HG03108 (cell line): ENCODE results near the gene SUGCT.

ENCODE experiments used
- ATAC-seq: cut with Tn5 transposase; IDR thresholded peaks from one replicate; pipeline ENCODE4 v1.9.1; 2021; ENCODE audit warnings: moderate library complexity; ENCODE audit not compliant: unreplicated experiment

The SUGCT gene

DNA sequence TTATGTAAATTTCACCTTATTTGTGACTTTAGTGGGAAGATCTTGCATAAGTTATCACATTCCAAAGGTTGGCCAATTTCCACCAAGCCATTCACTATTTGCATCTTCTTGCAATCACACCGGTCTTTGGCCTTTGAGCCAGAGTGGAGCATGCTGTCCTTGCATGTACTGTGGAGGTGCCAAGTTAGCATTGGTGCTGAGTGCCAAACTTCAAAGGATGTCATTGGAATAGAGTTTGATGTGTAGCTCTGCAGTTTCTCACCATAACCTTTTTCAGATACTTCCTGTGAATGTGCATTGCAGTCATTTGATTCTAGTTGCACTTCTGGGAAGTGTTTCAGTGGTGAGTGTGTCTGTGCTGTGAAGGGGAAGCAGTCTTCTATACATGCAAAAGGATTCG lies 620.6 kb downstream of the SUGCT start:
- ATAC-seq: no peak

DNA sequence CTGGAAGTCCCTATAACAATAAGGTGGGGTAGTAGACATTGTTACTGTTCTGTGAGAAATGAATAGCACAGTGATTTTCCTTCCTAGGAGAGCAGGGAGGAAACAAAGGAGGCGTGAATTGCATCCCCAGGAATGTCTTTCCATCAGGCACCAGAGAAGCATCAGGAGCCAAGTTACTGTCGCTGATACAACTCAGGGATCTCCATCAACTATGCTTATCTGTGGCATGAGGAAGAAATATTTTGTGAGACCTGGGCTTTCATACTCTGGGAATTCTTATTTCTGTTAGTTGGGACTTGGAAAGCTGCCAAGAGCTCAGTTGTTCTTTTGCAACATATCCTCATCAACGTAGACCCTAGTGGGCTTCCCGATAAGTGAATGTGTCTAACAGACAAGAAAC lies 622.3 kb downstream of the SUGCT start:
- ATAC-seq: no peak

DNA sequence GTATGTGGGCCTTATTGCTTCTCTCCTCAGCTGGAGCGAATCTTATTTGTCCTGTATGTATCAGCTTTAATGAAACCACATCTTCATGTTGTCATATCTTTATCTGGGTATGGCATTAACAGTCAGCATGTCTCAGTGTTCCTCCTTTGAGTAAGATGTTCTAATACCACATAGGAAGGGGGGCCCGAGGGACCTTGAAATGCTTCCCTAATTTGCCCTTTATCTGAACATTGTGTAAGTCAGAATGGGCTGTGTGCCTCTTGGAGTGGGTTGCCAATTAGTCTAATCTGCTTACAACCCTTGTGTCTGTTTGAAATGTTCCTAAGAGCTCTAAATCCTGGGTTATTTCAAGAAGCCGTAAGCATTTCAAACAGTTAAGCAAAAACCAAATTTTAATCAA lies 623.8 kb downstream of the SUGCT start:
- ATAC-seq: no peak

DNA sequence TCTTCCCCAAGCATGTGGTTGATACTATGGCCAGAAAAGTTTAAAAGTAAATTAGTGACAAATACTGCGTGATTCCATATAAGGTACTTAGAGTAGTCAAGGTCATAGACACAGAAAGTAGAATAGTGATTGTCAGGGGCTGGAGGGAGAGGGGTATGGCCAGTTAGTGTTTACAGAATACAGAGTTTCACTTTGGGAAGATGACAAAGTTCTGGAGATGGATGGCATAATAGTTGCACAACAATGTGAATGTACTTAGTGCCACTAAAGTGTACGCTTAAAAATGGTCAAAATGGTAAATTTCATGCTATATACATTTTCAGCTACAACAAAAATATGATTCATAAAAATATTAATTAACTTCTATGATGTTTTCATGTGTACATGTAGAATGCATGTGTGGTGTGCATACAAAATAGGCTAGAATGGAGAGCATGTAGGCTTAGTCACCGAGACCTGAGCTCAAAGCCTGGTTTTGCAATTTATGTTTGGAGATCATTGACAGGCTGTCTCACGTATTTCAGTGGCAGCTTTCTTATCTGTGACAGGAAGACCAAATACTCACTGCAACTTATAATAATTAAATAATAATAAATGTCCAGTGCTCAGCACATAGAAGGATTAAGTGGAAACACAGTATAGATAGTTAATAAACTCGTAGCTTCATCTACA lies 625.6 kb downstream of the SUGCT start:
- ATAC-seq: no peak

DNA sequence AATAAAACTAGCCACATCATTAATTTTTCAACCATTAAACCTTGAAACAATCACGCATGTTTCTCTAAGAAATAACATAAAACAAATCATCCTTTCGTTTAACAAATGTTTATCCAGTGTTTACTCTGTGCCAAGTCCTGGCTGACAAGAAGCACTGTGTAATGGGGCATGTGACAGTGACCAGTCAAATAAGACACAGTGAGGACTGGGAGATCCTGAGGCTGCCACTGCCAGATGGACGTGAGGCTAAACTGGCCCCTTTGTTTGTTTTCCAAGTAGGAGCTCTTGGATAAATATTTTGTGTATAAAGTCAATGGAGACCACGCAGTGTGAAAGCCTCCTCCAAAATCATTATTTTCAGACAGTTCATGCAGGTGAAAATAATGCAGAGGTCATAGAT lies 626.2 kb downstream of the SUGCT start:
- no peak for ATAC-seq

DNA sequence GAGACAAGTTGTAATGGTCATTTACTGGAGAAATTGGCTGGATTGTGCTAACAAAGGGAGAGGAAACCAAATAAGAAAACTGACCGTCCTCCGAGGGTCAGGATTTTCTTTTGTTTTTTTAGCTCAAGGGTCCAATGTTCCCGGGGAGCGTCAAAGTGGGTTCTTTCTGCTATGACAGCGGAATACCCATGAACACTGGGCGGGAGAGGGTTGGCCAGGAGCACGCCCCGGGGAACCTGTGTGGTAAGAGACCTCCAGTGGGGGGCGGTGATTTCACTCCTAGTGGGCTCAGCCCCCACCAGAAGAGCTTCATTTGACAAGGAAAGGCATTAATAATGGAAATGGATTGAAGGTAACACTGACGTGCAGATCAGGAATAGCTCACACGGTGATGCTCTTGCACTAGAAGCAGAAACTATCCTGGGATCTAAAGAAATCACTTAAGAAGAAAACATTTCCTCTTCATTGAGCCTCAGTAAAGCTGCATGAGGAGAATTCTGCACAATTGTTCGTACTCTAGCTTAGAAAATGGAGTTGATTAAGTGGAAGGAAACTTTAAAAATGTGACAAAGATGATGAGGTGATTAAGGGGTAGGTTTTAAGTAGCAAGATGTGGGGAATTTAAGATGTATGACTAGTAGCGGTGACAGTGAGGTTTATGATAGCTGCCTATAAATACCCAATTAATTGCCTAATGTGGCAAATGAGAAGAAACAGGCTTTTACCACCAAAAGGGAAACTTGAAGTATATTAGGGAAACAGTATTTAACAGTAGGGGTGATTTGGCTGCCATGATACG lies 627.2 kb downstream of the SUGCT start:
- no peak for ATAC-seq

DNA sequence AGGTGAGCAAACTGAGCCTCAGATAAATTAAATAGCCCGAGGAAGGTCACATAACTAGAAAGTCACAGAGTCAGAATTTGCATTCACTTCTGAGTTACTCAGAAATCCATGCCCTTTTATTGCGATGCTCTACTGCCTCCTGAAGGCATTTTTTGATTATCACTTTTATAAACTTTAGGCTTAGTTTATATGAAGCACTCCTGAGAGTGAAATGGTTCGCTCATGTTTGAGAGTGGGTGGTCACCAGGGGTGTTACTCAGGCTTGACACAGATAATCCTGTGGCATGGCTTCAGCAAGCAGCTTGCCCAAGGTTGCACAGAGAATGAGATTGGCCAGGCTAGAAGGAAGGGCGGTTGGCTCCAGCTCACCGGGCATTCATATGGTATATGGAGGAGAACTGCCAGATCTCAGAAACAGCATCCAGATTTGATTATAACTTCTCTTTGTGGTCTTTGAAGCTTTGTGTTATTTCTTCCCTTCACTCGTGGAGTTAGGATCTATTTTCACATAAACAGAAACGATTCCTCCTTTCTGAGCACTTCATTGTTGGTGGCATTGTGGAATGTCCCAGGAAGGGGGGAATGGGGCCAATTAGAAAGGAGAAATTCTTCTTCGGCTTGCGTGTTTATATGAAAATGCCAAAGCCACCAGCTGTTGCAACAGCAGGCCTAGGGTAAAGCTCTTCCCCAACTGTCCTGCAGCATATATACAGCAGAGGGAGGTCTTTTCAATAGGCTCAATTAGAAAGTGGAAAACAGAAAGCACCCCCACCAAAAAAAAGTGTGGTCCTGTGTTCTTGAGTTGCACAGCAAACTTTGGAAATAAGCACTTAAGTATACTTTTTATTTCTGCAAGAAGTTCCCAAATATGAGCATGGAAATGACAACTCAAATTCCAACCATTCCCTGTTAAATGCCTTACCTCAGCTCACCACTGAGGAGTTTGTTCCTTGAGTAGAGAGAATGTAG lies 628.8 kb downstream of the SUGCT start:
- no peak for ATAC-seq

DNA sequence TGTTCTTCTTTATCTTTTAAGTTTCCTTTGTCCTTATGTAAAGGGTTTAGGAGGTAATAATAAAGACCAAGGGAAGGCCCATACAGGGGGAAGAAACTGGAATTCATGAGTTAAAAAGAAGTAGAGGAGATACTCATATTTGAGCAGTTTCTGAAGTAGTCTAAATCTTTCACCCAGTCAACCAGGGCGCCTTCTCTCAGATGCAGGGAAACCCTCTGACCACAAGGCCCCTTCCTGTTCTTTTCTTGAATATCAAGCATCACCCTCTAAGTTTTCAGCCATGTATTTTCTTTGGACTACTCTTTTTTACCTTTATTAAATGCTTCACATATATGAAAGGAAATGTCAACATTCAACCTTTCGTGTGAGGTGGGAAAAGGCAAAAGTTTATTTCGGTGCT lies 630.8 kb downstream of the SUGCT start:
- ATAC-seq: no peak

DNA sequence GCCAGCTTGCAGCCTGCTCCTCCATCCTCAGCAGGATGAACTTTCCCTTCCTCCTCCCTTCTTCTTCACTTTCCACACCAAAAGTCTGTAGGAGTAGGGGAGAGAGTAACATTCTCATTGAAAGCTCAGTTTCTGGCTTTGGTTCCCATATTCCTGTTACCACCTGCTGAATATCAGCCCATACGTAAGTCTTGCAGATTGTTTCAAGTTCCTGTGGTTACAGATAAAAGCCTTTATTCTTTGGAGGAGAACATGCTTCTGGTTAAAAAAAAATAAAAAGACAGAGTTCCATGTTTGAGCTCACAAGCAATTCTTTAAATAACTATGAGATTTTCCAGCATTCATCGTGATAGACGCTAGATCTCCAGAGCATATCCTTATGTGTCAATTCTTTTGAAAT lies 637.3 kb downstream of the SUGCT start:
- ATAC-seq: no peak

DNA sequence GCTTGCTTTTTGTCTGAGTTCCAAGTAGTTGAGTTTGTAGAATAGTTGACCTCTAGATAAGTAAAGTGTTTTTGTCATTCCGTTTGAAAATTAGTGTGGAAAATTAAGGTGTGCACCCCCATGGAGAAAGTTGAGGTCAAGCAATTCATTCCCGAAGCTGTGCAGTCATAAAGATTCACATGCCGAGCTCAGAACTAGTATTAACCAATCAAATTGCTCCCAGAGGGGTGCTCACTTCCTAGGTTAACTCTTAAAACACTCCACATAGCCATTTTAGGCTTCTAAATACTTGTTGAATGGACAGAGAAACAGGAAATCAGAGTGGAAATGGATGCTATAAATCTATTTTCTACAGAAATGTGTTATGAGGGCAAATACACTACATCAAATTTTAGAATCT lies 638.9 kb downstream of the SUGCT start:
- ATAC-seq: no peak

DNA sequence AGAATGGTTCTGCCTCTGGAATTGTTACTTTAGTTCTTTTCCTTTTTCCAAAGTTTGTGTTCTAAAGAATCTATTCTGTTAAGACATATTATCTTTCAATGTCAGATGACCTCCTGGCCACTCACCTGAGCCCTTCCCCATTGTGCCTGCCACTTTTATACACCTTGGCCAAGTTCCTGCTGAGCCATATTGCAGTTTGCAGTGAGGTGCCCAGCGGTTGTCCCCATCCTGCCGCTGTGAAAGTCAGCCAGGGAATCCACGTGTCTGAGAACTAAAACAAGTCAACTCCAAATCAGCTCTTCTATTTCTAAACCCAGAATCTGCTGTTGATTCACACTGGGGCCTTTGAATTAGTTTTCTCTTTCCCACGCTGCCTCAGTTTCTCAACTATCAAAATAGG lies 641.1 kb downstream of the SUGCT start:
- ATAC-seq: no peak

DNA sequence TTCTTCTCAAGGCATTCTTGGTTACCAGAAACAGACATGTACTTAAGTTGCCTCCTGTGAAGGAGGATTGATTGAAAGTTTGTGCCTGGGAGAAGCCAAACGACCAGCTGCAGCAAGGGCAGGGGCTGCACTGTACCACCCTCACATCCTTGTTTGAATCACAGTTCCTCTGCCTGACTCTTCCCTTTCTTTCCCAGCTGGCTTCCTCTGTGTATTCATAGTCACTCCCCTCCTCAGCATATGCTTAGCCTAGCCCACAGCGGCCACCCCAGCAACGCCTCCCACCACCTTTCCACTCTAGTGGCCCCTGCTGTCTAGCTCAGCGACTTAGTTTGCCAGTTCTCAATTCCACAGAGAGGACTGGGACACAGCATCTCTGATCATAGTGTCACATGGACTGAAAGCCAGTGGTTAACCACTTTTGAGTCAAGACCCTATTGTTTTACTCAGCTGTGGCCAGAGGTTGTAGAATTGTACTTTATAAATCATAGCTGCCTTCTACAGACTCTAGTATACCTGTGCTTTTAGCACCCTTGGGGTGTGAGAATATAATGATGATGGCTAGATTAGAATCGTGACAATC lies 643.0 kb downstream of the SUGCT start:
- ATAC-seq: no peak

DNA sequence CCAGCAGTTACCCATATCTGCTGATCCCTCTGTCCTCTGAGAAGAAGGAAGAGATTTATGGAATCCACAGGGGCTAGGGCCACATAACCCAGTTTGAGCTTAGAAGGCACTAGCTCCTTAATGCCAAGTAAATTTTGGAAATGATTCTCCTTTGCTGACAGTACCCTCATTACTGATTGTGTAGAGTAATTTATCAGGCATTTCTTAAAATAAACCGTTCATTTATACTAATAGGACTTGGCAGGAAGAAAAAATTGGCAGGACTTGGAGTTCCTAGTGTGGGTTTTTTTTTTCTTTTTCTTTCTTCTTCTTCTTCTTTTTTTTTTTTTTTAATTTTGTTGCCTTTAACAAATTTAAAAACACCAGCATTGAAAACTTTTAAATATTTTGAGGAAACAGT lies 645.7 kb downstream of the SUGCT start:
- ATAC-seq: no peak

DNA sequence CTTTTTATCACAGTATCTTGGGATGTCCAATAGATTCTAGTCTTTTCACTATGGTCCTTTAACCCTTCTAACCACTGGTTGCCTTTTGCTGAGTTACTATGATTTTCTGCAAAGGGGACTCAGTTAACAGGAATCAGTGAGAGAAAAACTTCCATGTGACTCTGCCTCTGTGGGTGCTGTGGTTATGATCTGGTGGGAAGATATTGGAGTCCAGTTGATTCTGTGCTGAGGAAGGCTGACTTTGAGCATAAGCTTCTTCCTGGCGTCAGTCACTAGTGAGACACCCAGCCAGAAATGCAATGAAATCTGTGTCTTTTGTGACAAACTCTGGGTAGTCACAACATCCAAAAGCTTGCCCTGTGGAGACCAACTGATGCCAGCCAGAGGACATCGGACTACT lies 648.0 kb downstream of the SUGCT start:
- ATAC-seq: no peak

DNA sequence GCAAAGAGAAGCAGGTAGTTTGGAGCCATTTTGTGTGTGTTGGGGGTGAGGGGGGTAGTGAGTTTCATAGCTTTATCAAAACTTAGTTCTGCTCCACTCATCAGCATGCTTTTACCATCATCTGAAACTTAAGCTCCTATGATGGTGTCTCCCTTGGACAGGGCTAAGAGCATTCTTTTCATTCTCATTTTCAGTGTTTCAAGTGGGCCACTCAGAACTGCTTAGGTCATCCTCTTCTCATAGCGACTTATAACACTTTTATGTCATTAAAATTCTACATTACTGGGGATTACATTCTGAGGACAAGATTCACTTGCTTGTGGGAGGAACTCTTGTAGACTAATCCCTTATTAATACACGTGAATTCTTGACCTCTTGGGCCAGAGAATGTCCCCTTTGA lies 649.4 kb downstream of the SUGCT start:
- no peak for ATAC-seq

DNA sequence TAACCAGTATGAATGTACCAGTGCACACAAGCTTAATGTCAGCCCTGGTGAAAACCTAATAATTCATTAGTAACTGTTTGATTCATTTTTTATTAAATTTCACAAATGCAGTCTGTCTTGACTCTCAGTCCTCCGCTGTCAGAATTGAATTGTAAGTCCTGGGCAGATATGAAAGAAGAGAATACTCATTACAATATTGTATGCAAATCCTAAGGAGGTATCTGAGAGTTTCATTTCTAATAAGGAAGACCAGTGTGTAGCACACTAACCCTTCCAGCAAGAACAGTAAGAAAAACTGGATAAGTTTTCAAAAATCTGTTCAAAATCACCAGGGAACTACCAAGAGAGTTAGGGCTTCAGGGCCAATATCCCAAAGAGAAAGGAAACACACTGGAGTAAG lies 652.1 kb downstream of the SUGCT start:
- ATAC-seq: no peak

DNA sequence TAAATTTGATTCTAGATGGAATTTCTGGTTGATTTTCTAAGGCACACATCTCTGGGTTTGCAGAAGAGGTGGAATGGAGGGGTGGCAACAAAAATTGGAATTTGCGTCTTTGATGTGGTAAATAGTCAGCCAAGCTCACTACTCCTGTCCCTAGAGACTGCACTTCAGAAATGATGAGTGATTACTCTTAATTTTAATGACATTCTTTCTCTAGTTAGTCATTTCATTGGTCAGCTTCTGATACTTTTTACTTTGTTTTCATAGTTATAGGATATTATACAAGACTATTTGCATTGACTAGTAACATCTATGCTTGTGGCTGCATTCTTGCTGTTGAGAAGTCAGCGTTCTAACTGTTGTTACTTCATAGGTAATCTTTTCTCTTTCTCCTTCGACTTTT lies 658.3 kb downstream of the SUGCT start:
- ATAC-seq: no peak

DNA sequence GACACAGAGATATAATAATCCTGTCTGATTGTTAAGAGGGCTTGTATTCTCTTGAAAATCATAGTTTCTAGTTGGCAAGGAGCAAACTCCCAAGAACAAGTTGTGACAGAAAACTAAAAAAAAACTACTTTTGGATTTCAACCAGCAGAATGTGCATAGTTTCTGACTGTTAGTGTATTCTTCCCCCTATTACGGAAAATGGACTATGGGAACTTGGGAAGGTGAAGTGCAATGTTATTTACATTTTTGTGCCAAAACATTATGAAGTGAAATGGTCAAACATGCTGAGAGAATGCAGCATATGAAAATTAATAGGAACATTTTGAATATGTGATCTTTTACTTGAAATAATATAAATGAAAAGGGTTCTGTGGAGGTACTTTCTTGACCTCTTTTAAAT lies 660.8 kb downstream of the SUGCT start:
- no peak for ATAC-seq

DNA sequence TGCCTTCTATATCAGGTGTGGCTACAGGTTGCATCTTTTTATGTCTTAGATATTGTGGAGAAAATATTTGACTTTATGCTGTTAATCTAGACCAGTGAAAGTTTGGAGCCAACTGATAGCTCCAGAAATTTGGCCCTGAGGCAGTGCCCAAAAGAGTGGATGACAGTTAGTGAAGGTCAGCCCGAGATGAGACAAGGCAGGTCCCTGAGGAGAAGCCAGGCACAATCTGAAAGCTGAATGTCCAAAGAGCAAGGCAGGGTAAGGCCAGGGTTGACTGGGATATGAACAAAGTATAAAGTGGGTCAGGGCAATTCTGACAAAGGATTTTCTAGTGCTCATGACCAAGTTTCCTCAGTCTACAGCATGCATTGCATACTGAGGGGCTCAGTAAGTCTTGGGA lies 661.9 kb downstream of the SUGCT start:
- no peak for ATAC-seq

DNA sequence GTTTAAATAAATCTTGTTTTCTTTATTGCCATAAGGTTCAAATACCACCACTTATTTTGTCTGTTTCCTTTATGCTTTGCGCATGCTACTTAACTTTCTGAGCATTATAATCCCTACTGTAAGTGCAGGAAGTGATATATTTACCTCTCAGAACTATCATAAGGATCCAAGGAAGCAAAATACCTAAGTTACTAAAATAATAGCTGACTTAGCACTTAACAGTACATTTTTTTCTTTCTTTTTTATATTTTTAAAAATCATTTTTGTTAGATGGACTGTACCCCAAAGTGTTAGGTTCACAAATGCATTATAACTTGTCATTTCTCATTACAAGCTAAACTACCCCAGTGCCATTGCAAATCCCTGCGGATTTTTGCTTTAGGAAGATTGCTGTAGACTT lies 663.8 kb downstream of the SUGCT start:
- ATAC-seq: no peak
